Tibial artery (tissue), 4 donors: ENCODE results near the gene MAGEF1.
A peak's percentile ranks its signal among the peaks of the same experiment; 100 is the strongest.

ENCODE experiments used
- DNase-seq, 2 donors: peaks; one replicate each; pipeline ENCODE4 v3.0.0-alpha.2; 2019
- H3K27ac ChIP-seq, 2 donors: fragments of 200-600 bp; sonication (generic) in 1 of 2; 1 replicate in 1 of 2; 2 replicates in 1 of 2; pipeline ENCODE4 v1.5.1; 2018 to 2019; ENCODE audit warnings: mild to moderate bottlenecking in 1 of 2
- H3K27me3 ChIP-seq, 2 donors: fragments of 200-600 bp; sonication (generic) in 1 of 2; one replicate each; pipeline versions ENCODE4 v1.5.1 to v1.6.0; 2016 to 2019
- H3K36me3 ChIP-seq, 3 donors: fragments of 200-600 bp; sonication (generic) in 2 of 3; one replicate each; pipeline ENCODE4 v1.5.1; 2016 to 2019; ENCODE audit warnings: mild to moderate bottlenecking in 2 of 3
- H3K4me1 ChIP-seq, 4 donors: fragments of 200-600 bp; sonication (generic) in 2 of 4; 1 replicate in 3 of 4; 2 replicates in 1 of 4; pipeline ENCODE4 v1.5.1; 2016 to 2019
- H3K4me3 ChIP-seq, 2 donors: fragments of 200-600 bp; sonication (generic) in 1 of 2; 1 replicate in 1 of 2; 2 replicates in 1 of 2; pipeline ENCODE4 v1.5.1; 2018 to 2019; ENCODE audit warnings: mild to moderate bottlenecking in 2 of 2
- H3K9me3 ChIP-seq, 3 donors: fragments of 200-600 bp; sonication (generic) in 1 of 3; one replicate each; pipeline ENCODE4 v1.5.1; 2016 to 2019
- intact Hi-C: fragments of 100-400 bp; cut with DNase I; formaldehyde crosslinking; loops from one replicate; pipeline ENCODE4 v1.15.0; 2023; ENCODE audit warnings: low total_unique reads
- TF ChIP-seq, protein P1 (sequence below), 2 experiments: fragments of 200-600 bp in 1 of 2; fragments of 450-650 bp in 1 of 2; IDR thresholded peaks; one replicate each; pipeline ENCODE4 v1.5.1; 2017 to 2019; ENCODE audit warnings: antibody characterized with exemption in 2 of 2, mild to moderate bottlenecking in 1 of 2, moderate library complexity in 1 of 2

MAGEF1 gene

DNA sequence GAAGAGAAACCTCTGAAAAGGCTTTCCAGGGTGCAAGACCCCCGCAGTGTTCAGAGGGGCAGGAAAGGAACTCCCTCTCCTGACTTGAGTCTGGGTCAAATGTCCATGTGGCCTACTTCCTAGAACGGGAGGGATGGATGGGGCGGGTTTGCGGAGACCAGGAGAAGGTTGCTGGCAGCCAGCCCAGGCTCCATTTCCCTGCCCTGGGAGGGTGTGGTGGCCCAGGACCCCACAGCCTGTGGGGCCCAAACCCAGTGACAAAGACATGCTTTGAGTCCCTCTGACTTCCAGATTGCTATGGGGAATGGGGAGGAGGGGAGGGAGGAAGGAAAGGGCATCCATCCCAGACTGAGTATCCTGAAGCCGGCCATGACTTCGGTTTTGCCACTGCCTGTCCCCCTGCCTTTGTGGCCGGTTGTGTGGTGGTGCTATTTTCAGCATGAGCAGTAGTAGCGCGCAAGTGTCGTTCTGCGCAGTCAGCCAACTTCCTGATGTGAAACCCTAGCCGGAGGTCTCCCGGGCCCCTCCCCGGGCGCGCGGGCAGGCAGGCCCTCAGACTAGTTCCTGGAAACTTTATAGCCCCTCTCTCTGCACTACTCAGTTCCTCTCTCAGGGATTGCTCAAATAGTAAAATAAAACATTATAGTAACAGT is 24.4 kb downstream of the MAGEF1 start:
- intact Hi-C loops = no loop called here
- TF ChIP-seq, protein P1, sequence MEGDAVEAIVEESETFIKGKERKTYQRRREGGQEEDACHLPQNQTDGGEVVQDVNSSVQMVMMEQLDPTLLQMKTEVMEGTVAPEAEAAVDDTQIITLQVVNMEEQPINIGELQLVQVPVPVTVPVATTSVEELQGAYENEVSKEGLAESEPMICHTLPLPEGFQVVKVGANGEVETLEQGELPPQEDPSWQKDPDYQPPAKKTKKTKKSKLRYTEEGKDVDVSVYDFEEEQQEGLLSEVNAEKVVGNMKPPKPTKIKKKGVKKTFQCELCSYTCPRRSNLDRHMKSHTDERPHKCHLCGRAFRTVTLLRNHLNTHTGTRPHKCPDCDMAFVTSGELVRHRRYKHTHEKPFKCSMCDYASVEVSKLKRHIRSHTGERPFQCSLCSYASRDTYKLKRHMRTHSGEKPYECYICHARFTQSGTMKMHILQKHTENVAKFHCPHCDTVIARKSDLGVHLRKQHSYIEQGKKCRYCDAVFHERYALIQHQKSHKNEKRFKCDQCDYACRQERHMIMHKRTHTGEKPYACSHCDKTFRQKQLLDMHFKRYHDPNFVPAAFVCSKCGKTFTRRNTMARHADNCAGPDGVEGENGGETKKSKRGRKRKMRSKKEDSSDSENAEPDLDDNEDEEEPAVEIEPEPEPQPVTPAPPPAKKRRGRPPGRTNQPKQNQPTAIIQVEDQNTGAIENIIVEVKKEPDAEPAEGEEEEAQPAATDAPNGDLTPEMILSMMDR (IDR thresholded peaks at IDR 0.05) = no peak
- Histone ChIP-seq H3K27me3 (peaks cover 0 to 13% of the 10 kb centered on the region in 2 donors), H3K9me3 (no peaks in the 10 kb centered on the region), H3K36me3 (no peaks in the 10 kb centered on the region), H3K27ac (peak overlapping the region in 1 of 2 donors; percentile 48), H3K4me3 (no peak overlapping the region), H3K4me1 (peaks cover 0 to 38% (median 26%) of the 10 kb centered on the region in 4 donors)
- peak; percentile 39 to 68 for DNase-seq

DNA sequence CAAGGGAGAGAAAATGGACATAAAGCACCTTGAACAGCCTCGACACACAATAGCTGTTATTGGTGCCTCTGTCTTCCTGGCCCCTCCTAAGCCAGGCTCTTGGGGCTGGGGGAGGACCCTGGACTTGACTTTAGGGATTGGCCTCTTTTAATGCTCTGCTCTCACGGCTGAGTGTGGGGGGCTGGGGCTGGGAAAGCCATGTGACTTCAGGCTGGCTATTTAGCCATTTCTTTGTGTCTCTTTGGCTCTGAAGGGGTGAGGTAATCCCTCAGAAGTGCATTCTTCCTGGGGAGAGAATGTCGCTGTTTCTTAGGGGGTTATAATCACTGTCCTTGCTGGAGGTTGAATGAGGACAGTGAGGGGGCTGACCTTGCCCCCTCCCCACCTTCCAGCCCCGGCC is 26.2 kb downstream of the MAGEF1 start:
- no peak overlapping the region for H3K4me3 ChIP-seq

DNA sequence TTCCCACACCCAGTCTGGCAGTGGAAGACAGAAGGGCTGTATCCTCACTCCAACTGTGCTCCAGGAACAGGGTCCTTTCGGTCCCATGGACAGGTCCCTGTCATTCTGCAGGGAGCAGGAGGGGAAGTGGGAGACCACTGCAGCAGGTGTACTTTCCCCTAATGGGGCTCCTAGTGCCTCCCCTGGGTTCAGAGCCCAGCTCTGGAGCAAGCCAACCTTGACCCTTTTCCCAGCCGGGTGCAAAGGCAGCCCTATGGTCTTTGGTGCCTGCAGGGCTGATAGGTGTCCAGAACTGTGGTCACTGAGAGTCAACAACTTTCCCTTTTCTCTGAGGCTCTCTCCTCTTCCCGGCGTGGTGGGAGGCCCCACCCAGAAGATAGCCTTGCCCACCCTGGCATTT is 26.8 kb downstream of the MAGEF1 start:
- Histone ChIP-seq H3K9me3 (no peaks in the 10 kb centered on the region), H3K27ac (no peak overlapping the region), H3K27me3 (peaks cover 0 to 13% of the 10 kb centered on the region in 2 donors), H3K36me3 (no peaks in the 10 kb centered on the region), H3K4me1 (peaks cover 0 to 25% (median 15%) of the 10 kb centered on the region in 4 donors), H3K4me3 (no peak overlapping the region)
- no peak for DNase-seq
- intact Hi-C loops = no loop called here
- TF ChIP-seq, protein P1 (IDR thresholded peaks at IDR 0.05) = no peak

More for the DNA sequence above, 26.2 kb downstream of the MAGEF1 start:
- intact Hi-C loops = no loop called here
- H3K9me3 ChIP-seq = no peaks in the 10 kb centered on the region
- H3K4me1 ChIP-seq = peaks cover 0 to 25% (median 15%) of the 10 kb centered on the region in 4 donors
- peak in 1 of 2 donors; percentile 13 for DNase-seq
- TF ChIP-seq, protein P1 (IDR thresholded peaks at IDR 0.05) = no peak
- no peaks in the 10 kb centered on the region for H3K36me3 ChIP-seq
- H3K27me3 ChIP-seq = peaks cover 0 to 13% of the 10 kb centered on the region in 2 donors
- no peak overlapping the region for H3K27ac ChIP-seq

DNA sequence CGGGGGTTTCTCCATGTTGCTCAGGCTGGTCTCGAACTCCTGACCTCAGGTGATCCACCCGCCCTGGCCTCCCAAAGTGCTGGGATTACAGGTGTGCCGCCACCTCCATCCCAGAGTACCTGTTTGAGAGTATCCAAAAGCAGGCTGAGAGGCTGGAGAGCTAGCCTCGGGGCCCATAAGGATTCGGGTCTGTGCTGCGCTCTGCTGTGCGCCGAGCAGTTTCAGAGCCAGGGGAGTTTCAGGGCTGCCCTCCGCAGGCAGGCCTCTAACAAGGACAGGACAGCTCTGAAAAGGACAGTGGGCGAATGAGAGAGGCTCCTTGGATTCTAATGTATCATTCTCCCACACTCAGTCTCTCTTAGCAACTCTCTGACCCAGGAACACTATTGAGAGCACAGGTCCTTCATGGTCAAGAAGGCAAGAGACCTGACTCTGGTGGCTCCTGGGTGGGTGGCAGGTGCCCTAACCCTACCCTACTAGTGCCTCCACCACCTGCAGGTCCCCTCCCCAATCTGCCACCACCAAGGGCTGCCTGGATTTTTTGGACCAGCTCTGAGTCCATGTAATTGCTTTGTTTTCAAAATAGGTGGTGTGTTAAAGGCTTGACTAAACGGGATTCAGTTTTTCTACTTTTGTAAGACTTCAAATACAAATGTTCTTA is 27.8 kb downstream of the MAGEF1 start:
- DNase-seq = no peak
- H3K9me3 ChIP-seq = no peaks in the 10 kb centered on the region
- no peaks in the 10 kb centered on the region for H3K36me3 ChIP-seq
- intact Hi-C loops = no loop called here
- H3K27me3 ChIP-seq = peaks cover 0 to 13% of the 10 kb centered on the region in 2 donors
- TF ChIP-seq, protein P1 (IDR thresholded peaks at IDR 0.05) = no peak
- H3K27ac ChIP-seq = no peak overlapping the region
- H3K4me1 ChIP-seq = peaks cover 0 to 24% (median 17%) of the 10 kb centered on the region in 4 donors
- H3K4me3 ChIP-seq = no peak overlapping the region

DNA sequence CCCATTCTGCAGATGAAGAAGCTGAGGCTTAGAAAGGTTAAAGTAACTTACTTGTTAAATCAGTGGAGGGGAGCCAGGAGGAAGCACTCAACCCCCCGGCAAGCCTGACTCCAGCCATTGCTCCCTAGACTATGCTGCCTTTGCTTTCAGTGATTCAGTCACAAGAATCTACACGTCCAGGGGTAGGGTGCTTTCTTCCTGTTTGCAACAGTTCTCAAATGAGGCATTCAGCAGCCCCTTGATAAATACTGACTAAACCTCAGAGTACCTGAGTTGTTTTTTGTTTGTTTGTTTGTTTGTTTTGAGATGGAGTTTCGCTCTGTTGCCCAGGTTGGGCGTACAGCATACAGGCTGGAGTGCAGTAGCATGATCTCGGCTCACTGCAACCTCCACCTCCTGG is 28.6 kb downstream of the MAGEF1 start:
- H3K4me1 ChIP-seq = peaks cover 0 to 19% (median 13%) of the 10 kb centered on the region in 4 donors
- no peak for DNase-seq
- H3K9me3 ChIP-seq = no peaks in the 10 kb centered on the region
- no peaks in the 10 kb centered on the region for H3K36me3 ChIP-seq
- H3K27ac ChIP-seq = no peak overlapping the region
- TF ChIP-seq, protein P1 (IDR thresholded peaks at IDR 0.05) = no peak
- intact Hi-C loops = no loop called here
- H3K4me3 ChIP-seq = no peak overlapping the region
- H3K27me3 ChIP-seq = peaks cover 0 to 13% of the 10 kb centered on the region in 2 donors
